ENCODE measurements around the gene RPP25. TPM values are rescaled to one million over a fixed set of nuclear protein-coding genes. Genes with fewer than 3 reads are reported as not detected.

The RPP25 gene
- total and polyA plus RNA-seq, 2 of the 13 experiments (the other 11 are each of a cell fraction or from before 2014, with no cell fraction given), result 0.05 to 0.11 TPM

- peak; percentile 75 for ATAC-seq
- H3K27ac ChIP-seq (ENCODE audit: extremely low read length, insufficient read depth, low read length), result no peak overlapping the region
- DNase-seq (ENCODE audit: low spot score), result peak; percentile 68
- peaks cover 18% of the 10 kb centered on the region for H3K4me1 ChIP-seq (ENCODE audit: insufficient read depth, low read length)
- no peaks in the 10 kb centered on the region for H4K20me1 ChIP-seq (ENCODE audit: insufficient read depth, low read length)
- H3K9ac ChIP-seq (ENCODE audit: insufficient read depth, low read depth, low read length), result peak overlapping the region; percentile 58; the same call in 1 of the 2 replicates
- peak overlapping the region; percentile 97 for H3K4me2 ChIP-seq (ENCODE audit: low read depth, low read length)
- H3K27me3 ChIP-seq (ENCODE audit: control insufficient read depth in 1 of 2, insufficient read depth in 2 of 2, low read length in 2 of 2), result peaks cover 5 to 70% of the 10 kb centered on the region in 2 experiments; a peak in 4 of 5 replicates
- H3K4me3 ChIP-seq (replicated peaks in 1 of 3; ENCODE audit: insufficient read depth in 1 of 3, low read depth in 2 of 3, low read length in 3 of 3), result peak overlapping the region; percentile 56 to 78 (median 63)
- no peaks in the 10 kb centered on the region for H3K79me2 ChIP-seq (ENCODE audit: insufficient read depth, low read length)
- no peaks in the 10 kb centered on the region for H3K9me3 ChIP-seq (ENCODE audit: low read length)
- in situ Hi-C loops (cut with HindIII; ENCODE audit: extremely low pct_ligation_motif_present, low pct_unique_long_range_greater_than_20kb), result loop anchor here (10.0 kb wide), 2 partner anchors 184 to 324 kb away; no protein-coding TSS in a partner anchor
- peak; percentile 73 for FAIRE-seq
- H2AFZ ChIP-seq (ENCODE audit: low read length), result no peak overlapping the region
- H3K36me3 ChIP-seq (replicated peaks in 1 of 2; ENCODE audit: control insufficient read depth in 1 of 2, insufficient read depth in 2 of 2, low read length in 2 of 2), result no peaks in the 10 kb centered on the region
- intact Hi-C loops (cut with micrococcal nuclease; ENCODE audit: unreplicated experiment), result no loop called here
- ChIA-PET POLR2A (no interaction called here), CTCF (ENCODE audit: low intra/inter-chr PET ratio, low total read pairs) (no interaction called here)
- WGBS (ENCODE audit: low lambda C conversion rate), result 0% methylated on average over 7 of the region's 28 CpGs
- no TSS peak for BruUV-seq (replicated peaks)
- TF ChIP-seq HNF4A (CRISPR knock-in tag; IDR thresholded peaks at IDR 0.05), result peak; percentile 72
- TF ChIP-seq GABPA (IDR thresholded peaks at IDR 0.05; ENCODE audit: low read depth, low read length), result peak; percentile 25; the same call in 1 of the 2 replicates
- TF ChIP-seq GABPA (CRISPR knock-in tag; IDR thresholded peaks at IDR 0.05; ENCODE audit: low read depth), result peak; percentile 59; the same call in 1 of the 2 replicates
- TF ChIP-seq ZNF766 (CRISPR knock-in tag; IDR thresholded peaks at IDR 0.05; ENCODE audit: borderline replicate concordance), result no peak
- TF ChIP-seq NCOA5 (CRISPR knock-in tag; IDR thresholded peaks at IDR 0.05), result no peak
- peak; percentile 49; the same call in 1 of the 2 replicates for TF ChIP-seq TBX2 (CRISPR knock-in tag; IDR thresholded peaks at IDR 0.05; ENCODE audit: borderline replicate concordance)
- TF ChIP-seq SP5 (CRISPR knock-in tag; IDR thresholded peaks at IDR 0.05; ENCODE audit: borderline replicate concordance, low read depth), result peak; percentile 67
- peak; percentile 67 for TF ChIP-seq ZNF263 (CRISPR knock-in tag; IDR thresholded peaks at IDR 0.05)
- TF ChIP-seq KDM2A (CRISPR knock-in tag; IDR thresholded peaks at IDR 0.05; ENCODE audit: borderline replicate concordance, low read depth), result peak; percentile 20; the same call in 1 of the 2 replicates
- peak; percentile 49; the same call in 1 of the 2 replicates for TF ChIP-seq HOXA3 (CRISPR knock-in tag; IDR thresholded peaks at IDR 0.05)
- TF ChIP-seq ZNF777 (CRISPR knock-in tag; IDR thresholded peaks at IDR 0.05), result peak; percentile 55; the same call in 1 of the 2 replicates
- peak; percentile 62; the same call in 1 of the 2 replicates for TF ChIP-seq HIVEP1 (CRISPR knock-in tag; IDR thresholded peaks at IDR 0.05)
- 0 out of 2 replicates have a peak, but pooled peaks have one; percentile 17 for TF ChIP-seq PAXIP1 (CRISPR knock-in tag; conservative IDR thresholded peaks at IDR 0.05)
- TF ChIP-seq SUZ12 (IDR thresholded peaks at IDR 0.05; ENCODE audit: low read depth, low read length), result no peak
- no peak for TF ChIP-seq NR2F6 (IDR thresholded peaks at IDR 0.05)
- TF ChIP-seq NR2F6 (CRISPR knock-in tag; IDR thresholded peaks at IDR 0.05), result 0 out of 2 replicates have a peak, but pooled peaks have one; percentile 31
- TF ChIP-seq HDAC1 (CRISPR knock-in tag; IDR thresholded peaks at IDR 0.05), result peak; percentile 57
- TF ChIP-seq NR0B2 (CRISPR knock-in tag; IDR thresholded peaks at IDR 0.05), result 0 out of 2 replicates have a peak, but pooled peaks have one; percentile 14
- peak; percentile 34; the same call in 1 of the 2 replicates for TF ChIP-seq MIER2 (CRISPR knock-in tag; IDR thresholded peaks at IDR 0.05)
- 0 out of 2 replicates have a peak, but pooled peaks have one; percentile 23 for TF ChIP-seq NCOR1 (IDR thresholded peaks at IDR 0.05; ENCODE audit: borderline replicate concordance, low read length)
- TF ChIP-seq HBP1 (CRISPR knock-in tag; IDR thresholded peaks at IDR 0.05; ENCODE audit: low read depth), result 0 out of 2 replicates have a peak, but pooled peaks have one; percentile 12
- TF ChIP-seq HDAC2 (CRISPR knock-in tag; IDR thresholded peaks at IDR 0.05), result no peak
Measured at GRCh38 chr15:74958320-74958907, 1.8 kb upstream of the RPP25 start.

Data from HepG2 (cell line).